Fibroblast of upper back skin (primary cell): Measurements from ENCODE around the gene GATA3.
"Not testable (repeated sequence)": the region's sequence is repeated elsewhere in the genome, so short reads cannot be mapped to it uniquely, and the experiment has no call there.

Source experiments
- DNase-seq: peaks from one replicate; pipeline ENCODE4 v3.0.0-alpha.2; 2013

Gene GATA3

DNA sequence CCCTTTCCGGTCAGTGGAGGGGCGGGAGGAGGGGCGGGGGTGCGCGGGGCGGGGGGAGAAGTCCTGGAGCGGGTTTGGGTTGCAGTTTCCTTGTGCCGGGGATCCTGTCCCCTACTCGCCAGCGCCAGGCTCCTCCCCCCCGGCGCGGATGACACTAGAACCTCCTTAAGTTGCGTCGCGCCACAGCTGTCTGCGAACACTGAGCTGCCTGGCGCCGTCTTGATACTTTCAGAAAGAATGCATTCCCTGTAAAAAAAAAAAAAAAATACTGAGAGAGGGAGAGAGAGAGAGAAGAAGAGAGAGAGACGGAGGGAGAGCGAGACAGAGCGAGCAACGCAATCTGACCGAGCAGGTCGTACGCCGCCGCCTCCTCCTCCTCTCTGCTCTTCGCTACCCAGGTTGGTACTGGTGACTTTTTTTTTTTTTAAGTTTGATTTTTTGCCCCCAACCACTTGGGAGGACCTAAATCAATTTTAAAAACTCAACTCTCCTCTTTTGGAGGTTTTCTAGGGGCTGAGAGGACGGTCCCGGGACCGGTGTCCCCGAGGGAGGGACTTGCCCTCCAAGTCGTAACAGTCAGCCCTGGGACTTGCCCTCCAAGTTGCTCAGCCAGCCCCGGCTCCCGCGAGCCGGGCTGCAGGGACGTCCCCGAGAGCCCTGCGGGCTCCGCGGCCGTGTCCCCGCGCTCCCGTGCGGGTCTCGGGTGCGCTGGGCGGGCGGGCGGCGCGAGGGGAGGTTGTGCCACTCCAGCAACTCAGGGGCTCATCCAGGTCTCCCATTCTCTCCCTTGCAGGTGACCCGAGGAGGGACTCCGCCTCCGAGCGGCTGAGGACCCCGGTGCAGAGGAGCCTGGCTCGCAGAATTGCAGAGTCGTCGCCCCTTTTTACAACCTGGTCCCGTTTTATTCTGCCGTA, at the start of gene GATA3:
Gene GATA3 (plus strand): TSS at position 195 of the 914 bp plus-strand sequence. CDS start 968 bp downstream, outside the sequence.
- DNase-seq: peak; percentile 31

DNA sequence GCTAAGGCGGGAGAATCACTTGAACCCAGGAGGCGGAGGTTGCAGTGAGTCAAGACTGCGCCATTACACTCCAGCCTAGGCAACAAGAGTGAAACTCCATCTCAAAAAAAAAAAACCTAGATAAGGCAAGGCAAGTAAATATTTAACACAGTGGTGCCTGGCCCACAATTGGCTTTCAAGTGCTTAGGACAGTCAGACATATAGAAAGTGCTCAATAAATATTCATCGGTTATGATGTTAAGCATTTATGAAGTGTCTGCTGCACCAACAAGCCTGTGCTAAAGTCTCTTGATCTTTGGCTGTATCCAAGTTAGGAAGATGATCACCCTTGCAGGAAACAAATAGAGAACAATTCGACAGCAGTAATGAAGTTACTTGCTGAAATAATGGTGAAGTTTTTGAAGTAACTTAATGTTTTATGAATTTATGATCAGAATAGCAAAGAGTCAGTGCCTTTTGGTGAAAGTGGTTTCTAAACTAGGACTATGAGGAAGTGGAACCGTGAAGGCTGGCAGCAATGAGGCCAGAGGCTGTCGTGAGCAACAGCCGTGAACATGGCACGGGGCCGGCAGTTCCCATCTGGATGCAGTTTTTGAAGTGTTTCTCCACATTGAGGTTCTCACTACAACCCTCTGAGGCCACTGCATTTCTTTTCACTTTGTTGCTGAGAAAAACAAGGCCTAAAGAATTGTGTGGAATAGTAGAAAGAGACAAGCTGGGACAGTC, 48.1 kb upstream of the GATA3 start:
- DNase-seq: no peak

- no peak for DNase-seq
These were observed 45.5 kb upstream of the GATA3 start for GRCh38 chr10:8009031-8009430.

DNA sequence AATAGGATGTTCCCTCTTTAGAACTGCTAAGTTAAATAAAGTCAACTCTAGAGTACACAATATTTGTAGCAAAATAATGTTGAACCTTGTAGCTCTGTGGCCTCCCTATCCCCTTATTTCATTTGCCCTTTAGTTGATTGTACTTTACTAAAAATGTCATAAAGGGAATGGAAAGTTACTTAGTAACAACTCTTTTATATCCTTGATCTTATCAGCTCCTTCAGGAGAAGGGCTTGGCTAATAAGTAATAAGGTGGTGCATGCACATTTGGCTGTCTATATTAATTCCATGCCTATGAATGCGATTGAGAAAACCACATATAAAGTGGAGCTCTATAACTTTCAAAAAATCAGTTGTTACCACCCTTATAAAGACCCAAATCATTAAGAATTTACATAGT, 41.5 kb upstream of the GATA3 start:
- DNase-seq: no peak

DNA sequence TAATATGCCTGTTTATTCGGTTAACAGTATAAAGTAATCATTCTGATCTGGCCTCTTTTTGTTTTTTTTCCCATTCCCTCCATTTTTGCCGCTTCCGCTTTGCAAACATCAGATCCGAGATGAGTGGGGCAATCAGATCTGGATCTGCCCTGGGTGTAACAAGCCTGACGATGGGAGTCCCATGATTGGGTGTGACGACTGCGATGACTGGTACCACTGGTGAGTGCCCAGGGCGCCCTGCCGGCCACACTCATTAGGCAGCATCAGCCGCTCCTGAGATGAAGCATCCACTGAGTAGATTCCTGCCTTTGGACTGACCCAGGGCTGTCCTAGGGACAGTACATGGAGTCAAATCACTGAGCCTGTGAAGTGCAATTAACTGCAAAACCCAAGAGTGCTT, 40.9 kb upstream of the GATA3 start:
- DNase-seq: no peak

DNA sequence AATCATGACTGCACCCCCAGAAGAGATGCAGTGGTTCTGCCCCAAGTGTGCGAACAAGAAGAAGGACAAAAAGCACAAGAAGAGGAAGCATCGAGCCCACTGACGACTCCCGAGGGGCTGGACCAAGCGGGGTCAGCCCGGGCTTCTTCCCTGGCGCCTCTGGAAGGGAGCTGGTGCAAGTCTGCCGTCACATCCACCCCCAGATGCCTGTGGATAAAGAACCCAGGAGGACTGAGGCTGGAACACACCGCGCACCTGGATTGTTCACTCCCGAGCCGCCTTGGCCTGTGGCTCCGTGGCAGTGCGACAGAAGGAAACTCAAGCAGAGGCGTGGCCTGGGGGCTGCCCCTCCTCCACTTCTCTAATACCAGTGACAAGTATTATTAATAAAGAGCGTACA, 39.8 kb upstream of the GATA3 start:
- no peak for DNase-seq

GRCh38 chr10:8017277-8017676, 37.2 kb upstream of the GATA3 start:
- peak; percentile 46 for DNase-seq

DNA sequence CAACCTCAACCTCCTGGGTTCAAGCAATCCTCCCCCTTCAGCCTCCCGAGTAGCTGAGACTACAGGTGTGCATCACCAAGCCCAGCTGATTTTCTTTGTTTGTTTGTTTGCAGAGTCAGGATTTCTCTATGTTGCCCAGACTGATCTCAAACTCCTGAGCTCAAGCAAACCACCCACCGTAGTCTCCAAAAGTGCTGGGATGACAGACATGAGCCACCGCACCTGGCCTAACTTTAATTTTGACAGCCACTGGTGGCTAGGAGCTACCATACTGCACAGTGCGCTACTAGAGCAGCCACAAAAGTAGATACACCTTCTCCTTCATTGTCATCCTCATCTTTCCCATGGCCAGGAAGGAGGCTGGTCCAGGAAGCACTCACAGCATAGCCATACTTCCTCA, 31.2 kb upstream of the GATA3 start:
- DNase-seq: no peak

DNA sequence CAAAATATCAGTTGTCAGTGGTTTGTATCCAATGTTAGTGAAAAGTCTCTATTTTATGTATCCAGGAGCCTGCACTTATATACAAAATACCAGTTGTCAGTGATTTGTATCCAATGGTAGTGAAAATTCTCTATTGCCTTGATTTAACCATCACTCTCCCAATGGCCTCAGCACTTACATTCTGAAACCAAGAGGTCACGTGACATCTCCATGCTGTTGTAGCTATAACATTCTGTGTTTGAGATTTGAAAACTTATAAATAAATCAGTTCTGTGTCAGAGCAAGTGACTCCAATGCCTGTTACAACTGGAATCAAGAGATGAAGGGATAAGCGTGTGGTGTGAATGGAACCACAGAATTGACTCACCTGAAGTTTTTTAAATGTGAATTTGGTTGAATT, 30.6 kb upstream of the GATA3 start:
- DNase-seq: no peak

DNA sequence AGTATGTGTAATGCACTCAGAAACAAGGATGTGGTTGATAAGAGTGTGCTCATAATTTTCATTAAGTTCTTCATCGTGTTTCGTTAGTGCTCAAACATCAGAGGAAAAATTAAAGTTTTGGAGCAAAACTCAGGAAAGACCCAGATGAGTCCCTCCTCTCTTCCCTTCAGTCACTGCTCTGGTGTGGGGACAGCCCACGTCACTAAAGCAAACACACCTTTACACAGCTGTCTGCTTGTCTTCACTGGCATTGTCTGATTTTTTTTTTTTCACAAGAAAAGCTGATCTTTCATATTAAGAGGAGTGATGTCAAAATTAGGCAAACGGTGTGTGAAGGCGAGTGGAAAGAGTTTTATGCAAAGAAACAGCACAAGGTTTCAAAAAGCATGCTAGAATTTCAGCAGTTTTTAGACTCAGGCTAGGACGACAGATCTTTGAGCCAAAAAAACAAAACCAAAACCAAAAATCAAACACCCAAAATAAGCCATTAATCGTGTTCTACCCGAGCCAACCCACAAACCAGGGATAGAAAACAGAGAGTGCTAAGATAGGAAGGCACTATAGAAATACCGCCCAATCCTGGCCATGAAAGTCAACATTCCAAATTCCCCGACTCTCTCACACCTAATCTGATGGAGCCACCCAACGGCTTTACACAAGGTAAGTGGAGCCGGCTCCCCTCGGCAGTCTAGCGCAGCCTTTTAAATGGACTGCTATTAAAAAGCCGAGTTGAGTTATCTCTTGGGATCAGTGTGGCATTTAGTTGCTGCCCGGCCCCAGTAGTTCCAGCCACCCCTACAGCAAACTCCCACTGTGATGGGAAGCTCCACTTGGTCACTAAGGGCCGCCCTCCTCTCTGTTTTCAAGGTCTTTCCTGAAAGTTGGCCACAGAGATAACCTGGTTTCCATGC, 27.9 kb upstream of the GATA3 start:
- DNase-seq: no peak

- not testable (repeated sequence) for DNase-seq
These were observed 23.3 kb upstream of the GATA3 start for GRCh38 chr10:8031211-8031610.

- no peak for DNase-seq
These were observed 21.9 kb upstream of the GATA3 start for GRCh38 chr10:8032558-8032957.

- no peak for DNase-seq
These were observed 20.5 kb upstream of the GATA3 start for GRCh38 chr10:8033812-8034465.

- DNase-seq: no peak
These were observed 20.0 kb upstream of the GATA3 start for GRCh38 chr10:8034466-8035005.

GRCh38 chr10:8035006-8035640, 19.4 kb upstream of the GATA3 start:
- no peak for DNase-seq

- no peak for DNase-seq
These were observed 18.6 kb upstream of the GATA3 start for GRCh38 chr10:8035641-8036470.

DNA sequence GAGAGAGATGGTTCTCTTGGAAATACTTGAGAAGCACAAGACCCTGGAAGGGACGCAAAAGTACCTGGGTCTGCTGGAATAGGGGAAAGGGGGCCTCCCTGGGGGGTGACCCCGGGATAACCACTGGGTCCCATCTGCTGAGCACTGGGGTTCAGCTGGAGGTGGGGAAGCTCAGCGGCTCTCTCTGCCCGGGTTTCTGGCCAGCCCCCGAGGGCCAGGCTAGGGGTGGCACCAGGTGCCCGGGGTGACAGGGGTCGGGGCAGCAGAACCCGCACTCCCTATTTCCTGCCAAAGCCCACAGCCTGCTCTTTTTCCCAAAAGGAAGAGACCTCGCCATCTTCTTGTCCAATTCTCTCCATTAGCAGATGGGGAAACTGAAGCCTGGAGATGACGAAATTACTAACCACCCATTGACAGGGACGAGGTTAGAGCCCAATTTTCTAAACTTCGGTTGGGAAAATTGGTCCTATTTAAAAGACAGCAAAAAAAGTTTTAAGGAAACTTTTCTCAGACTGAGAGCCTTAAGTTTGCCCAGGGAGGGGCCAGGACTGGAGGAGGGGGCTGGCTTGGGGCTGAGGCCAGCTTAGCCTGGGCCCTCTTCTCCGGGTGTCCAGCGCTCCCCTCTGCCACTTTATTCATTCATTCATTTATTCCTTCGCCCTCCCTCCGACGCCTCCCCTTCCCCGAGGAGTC, 17.8 kb upstream of the GATA3 start:
- DNase-seq: no peak

- no peak for DNase-seq
These were observed 17.2 kb upstream of the GATA3 start for GRCh38 chr10:8037199-8037801.
